NCI-H2081 (cell line): ENCODE measurements around the gene TMEM97.
"Not testable (repeated sequence)": the region's sequence is repeated elsewhere in the genome, so short reads cannot be mapped to it uniquely, and the experiment has no call there.

Experiments used
- DNase-seq, 2 experiments: peaks; one replicate each; lab custom pipeline; 2025; lab: John Stamatoyannopoulos, UW

The TMEM97 gene

DNA sequence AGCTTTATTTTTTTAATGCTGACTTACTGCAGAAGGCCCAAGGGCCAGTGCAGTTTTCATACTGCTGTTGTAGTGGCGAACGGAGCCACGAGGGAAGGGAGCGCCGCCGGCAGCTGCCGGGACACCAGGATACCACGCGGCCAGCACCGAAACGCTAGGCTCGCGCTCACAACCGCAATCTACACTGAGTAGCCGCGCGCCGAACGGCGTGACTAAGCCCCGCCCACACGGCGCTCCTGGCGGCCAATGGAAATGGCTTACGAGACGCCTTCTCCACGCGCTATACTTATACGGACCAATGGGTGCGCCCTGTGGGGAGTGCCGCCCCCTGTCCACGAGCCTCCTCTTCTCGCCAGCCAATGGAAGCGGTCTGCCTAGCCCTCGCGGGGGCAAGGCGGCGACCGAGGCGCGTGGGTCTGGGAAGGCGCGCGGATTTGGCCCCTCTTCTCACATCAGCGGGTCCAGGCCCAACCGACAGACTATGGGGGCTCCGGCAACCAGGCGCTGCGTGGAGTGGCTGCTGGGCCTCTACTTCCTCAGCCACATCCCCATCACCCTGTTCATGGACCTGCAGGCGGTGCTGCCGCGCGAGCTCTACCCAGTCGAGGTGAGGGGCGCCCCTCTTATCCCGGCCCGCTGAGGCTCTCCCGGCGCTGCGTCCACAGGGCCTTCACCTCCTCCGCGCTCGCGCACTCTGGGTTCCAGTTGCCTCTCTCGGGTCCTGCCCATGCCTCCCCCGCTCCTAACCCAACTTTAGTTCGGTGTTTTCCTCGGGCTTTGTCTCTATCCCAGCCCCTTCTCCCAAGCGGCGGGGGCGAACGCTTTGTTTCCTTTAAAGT lies at the start of gene TMEM97:
Gene TMEM97, plus strand, starts transcription at position 442 of the 839 bp plus-strand sequence. Its CDS starts 40 bp downstream, at position 482.
- peak; percentile 92 to 95 for DNase-seq

DNA sequence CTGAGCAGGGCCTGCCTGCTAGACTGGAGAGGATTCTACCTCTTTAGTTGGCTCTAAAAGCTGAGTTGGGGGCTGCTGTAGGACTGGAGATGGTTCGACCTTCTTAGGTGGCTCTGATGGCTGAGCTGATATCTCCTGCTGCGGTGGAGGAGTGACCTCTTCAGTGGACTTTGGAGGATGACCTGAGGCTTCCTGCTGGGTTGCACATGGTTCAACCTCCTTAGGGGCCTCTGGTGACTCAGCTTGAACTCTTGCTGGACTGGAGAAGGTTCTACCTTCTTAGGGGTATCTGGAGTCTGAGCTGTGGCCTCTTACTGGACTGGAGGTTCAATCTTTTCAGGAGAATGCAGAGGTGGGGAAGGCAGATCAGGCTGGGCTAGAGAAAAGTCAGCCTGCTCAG lies 48.9 kb upstream of the TMEM97 start:
- DNase-seq, result no peak

GRCh38 chr17:28270926-28271325 lies 48.1 kb upstream of the TMEM97 start:
- DNase-seq, result no peak

- no peak for DNase-seq
Observed at GRCh38 chr17:28271431-28271830, 47.6 kb upstream of the TMEM97 start.

- no peak for DNase-seq
Observed at GRCh38 chr17:28272166-28272565, 46.8 kb upstream of the TMEM97 start.

GRCh38 chr17:28273341-28273740 lies 45.7 kb upstream of the TMEM97 start:
- not testable (repeated sequence) for DNase-seq

- no peak for DNase-seq
Observed at GRCh38 chr17:28274591-28275265, 44.3 kb upstream of the TMEM97 start.

GRCh38 chr17:28276011-28276410 lies 43.0 kb upstream of the TMEM97 start:
- no peak for DNase-seq

- no peak for DNase-seq
Observed at GRCh38 chr17:28279411-28279810, 39.6 kb upstream of the TMEM97 start.

GRCh38 chr17:28280826-28281225 lies 38.2 kb upstream of the TMEM97 start:
- DNase-seq, result no peak

- no peak for DNase-seq
Observed at GRCh38 chr17:28282596-28282995, 36.4 kb upstream of the TMEM97 start.

- no peak for DNase-seq
Observed at GRCh38 chr17:28285965-28286364, 33.0 kb upstream of the TMEM97 start.

DNA sequence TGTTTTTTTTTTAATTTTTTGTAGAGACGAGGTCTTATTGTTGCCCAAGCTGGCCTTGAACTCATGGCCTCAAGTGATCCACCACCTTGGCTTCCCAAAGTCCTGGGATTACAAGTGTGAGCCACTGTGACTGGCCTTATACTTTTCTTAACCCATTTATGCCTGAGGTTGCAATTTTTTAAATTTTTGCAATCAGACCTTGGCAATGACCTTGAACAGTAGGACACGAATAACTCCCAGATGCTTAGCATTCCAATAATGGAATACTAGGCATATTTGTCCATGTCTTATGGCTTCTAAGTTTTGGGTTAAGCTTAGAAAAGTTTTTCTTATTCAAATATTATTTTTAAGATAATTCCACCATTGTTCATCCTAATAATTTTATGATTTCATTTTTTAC lies 28.3 kb upstream of the TMEM97 start:
- no peak for DNase-seq

DNA sequence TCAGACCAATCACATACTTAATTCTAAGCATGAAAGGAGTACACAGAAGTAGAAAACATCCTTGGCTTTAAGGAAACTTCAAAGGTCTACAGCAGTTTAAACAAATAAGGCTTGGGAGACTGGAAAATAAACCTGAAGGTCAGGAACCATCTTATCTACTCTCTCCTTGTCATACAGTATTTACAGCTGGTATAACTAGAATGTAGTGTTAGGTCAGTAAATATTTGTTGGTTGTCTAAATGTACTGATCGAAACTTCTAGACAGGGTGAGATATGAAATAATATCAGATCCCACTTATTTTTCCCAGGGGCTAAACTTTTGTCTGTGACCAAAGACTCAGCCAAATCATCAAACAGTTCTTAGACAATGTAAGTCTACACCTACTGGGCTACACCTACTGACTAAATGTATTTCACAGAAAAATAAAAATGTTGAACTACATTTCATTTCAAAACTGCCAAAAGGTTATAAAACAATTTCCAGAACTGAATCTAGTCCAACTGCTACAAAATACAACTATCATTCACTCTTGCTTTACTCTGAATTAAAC lies 27.1 kb upstream of the TMEM97 start:
- DNase-seq, result no peak

DNA sequence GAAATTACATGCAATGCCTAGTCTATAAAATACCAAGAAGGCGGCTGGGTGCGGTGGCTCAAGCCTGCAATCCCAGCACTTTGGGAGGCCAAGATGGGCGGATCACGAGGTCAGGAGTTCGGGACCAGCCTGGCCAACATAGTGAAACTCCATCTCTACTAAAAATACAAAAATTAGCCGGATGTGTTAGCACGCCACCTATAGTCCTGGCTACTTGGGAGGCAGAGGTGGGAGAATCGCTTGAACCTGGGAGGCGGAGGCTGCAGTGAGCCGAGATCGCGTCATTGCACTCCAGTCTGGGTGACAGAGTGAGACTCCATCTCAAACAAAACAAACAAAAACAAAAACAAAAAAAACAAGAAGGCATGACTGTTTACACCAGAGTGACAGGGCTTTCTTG lies 26.1 kb upstream of the TMEM97 start:
- not testable (repeated sequence) for DNase-seq

GRCh38 chr17:28293994-28294393 lies 25.0 kb upstream of the TMEM97 start:
- no peak for DNase-seq

DNA sequence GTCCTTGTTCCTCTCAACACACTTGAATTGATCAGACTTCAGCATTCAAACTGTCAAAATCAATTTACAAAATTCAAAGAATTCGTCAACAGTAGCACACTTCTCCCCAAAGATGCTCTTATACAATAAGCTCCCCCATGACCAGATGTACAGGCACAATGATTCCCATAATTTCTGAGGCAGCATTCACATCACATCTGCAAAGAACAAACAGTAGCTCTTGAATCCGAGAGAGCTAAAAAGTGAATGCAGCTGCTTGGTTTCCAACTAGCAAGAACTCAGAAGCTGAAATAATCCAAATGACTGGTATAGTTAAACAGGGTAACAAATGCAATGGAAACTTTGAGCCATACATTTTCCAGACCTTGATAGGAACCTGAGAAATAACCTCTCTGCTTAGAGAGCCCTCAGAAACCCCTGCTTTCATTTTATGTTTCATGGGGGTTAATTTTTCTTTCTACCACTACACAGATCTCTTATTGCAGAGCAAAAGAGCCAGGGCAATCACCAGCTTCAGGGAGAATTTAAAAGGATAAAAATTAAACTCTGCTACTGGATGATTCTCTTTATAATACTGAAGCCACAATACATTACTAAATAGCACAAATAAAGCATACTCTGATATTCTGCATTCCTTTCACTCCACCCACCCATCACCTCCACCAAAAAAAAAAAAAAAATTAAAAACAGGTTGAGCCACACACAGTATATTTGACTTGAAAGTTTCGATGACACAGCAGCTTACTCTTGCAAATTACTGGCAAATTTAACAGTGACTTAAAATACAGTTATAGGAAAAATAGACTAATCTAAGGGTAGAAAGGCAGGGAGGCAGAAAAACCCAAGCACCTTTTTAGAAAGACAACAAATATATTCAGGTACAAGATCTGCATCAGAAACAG lies 23.1 kb upstream of the TMEM97 start:
- DNase-seq, result no peak

DNA sequence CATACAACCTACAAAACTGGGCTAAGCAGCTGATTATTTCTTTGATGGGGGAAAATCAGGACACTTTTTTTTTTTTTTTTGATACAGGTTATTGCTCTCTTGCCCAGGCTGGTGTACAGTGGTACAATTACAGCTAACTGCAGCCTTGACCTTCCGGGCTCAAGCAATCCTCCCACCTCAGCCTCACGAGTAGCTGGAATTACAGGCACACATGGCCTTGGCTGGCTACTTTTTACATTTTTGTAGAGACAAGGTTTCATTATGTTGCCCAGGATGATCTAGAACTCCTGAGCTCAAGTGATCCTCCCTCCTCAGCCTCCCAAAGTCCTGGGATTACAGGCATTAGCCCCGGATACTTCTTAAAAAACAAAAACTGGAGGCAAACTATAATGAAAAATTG lies 20.6 kb upstream of the TMEM97 start:
- DNase-seq, result no peak

GRCh38 chr17:28306954-28307401 lies 12.0 kb upstream of the TMEM97 start:
- no peak for DNase-seq

DNA sequence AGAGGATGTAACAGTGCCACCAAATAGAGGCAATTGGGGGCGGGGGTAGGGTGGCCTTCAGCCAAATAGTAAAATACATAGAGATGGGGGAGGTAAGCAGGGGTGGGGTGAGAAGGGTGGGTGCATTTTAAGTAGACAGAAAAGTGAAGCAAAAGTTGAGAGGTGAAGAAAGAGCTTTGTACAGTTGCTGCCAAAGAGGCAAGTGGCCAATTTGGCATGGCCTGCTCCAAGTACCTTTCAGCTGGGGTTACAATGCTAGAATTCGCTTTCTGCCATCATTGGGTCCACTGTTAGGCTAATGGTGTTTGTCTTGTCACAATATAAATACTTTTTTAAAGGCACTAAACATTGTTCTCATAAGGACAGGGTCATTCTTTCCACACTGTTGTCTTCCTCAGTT lies 5.2 kb upstream of the TMEM97 start:
- DNase-seq, result no peak

- no peak for DNase-seq
Observed at GRCh38 chr17:28315846-28316705, 2.9 kb upstream of the TMEM97 start.
